ENCODE measurements around the gene AKAP6. TPM values are rescaled to one million over a fixed set of nuclear protein-coding genes. Genes with fewer than 3 reads are reported as not detected.

AKAP6 gene
- total RNA-seq, 1 experiment from 2014 or later: 1.1 TPM

DNA sequence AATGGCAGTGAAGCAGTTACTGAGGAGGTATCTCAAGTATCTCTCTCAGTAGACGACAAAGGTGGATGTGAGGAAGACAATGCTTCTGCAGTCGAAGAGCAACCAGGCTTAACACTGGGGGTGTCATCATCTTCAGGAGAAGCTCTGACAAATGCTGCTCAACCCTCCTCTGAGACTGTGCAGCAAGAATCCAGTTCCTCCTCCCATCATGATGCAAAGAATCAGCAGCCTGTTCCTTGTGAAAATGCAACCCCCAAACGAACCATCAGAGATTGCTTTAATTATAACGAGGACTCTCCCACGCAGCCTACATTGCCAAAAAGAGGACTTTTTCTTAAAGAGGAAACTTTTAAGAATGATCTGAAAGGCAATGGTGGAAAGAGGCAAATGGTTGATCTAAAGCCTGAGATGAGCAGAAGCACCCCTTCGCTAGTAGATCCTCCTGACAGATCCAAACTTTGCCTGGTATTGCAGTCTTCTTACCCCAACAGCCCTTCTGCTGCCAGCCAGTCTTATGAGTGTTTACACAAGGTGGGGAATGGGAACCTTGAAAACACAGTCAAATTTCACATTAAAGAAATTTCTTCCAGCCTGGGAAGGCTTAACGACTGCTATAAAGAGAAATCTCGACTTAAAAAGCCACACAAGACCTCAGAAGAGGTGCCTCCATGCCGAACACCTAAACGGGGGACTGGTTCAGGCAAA is 216.6 kb downstream of the AKAP6 start:
- Histone ChIP-seq H3K27me3 (ENCODE audit: insufficient read depth, low read length) (no peaks in the 10 kb centered on the region), H3K4ac (ENCODE audit: low read depth, low read length) (no peak overlapping the region), H4K5ac (ENCODE audit: insufficient read length, low read depth, low read length) (no peak overlapping the region), H2BK12ac (ENCODE audit: insufficient read length, low read depth, low read length) (no peak overlapping the region), H3K27ac (ENCODE audit: insufficient read length, low read depth, low read length) (no peak overlapping the region), H3K79me2 (ENCODE audit: insufficient read depth, low read length) (no peaks in the 10 kb centered on the region), H3T11ph (ENCODE audit: low read length) (no peak overlapping the region), H2AFZ (ENCODE audit: low read length) (no peak overlapping the region), H3K56ac (ENCODE audit: insufficient read length, low read depth, low read length) (no peak overlapping the region), H3K79me1 (ENCODE audit: insufficient read depth, low read depth, low read length, poor library complexity, severe bottlenecking) (no peaks in the 10 kb centered on the region), H2AK5ac (ENCODE audit: insufficient read length, low read length) (no peak overlapping the region), H3K23me2 (ENCODE audit: insufficient read length, low read depth, low read length, poor library complexity, severe bottlenecking) (no peaks in the 10 kb centered on the region), H3K4me2 (ENCODE audit: insufficient read depth, insufficient read length, low read length) (no peak overlapping the region), H4K8ac (replicated peaks; ENCODE audit: insufficient read length, low read depth, low read length) (no peak overlapping the region), H3K14ac (ENCODE audit: insufficient read depth, low read length) (no peak overlapping the region), H4K20me1 (ENCODE audit: control insufficient read depth, insufficient read depth, insufficient read length) (no peaks in the 10 kb centered on the region), H4K91ac (ENCODE audit: insufficient read length, low read depth, low read length) (no peak overlapping the region), H2BK5ac (ENCODE audit: insufficient read length, low read length) (no peak overlapping the region), H3K18ac (ENCODE audit: insufficient read length, low read depth, low read length) (no peak overlapping the region), H2BK120ac (ENCODE audit: low read depth, low read length, poor library complexity, severe bottlenecking) (no peak overlapping the region), H2BK20ac (ENCODE audit: low read depth, low read length, poor library complexity, severe bottlenecking) (no peak overlapping the region), H3K9me3 (ENCODE audit: control insufficient read depth, low read depth, low read length) (no peaks in the 10 kb centered on the region), H3K23ac (ENCODE audit: insufficient read length, low read depth, low read length) (no peak overlapping the region), H2BK15ac (ENCODE audit: low read depth, low read length) (no peak overlapping the region), H3K4me1 (ENCODE audit: insufficient read depth, low read length) (no peaks in the 10 kb centered on the region), H3K9ac (ENCODE audit: extremely low read depth, insufficient read length, low read length) (no peak overlapping the region)
- Mint-ChIP-seq H3K4me1 (peaks cover 2 to 4% of the 10 kb centered on the region in 2 experiments; a peak in 2 of 4 replicates), H3K27ac (no peak overlapping the region), H3K9me3 (no peaks in the 10 kb centered on the region), H3K4me3 (no peak overlapping the region), H3K27me3 (ENCODE audit: low read depth) (no peaks in the 10 kb centered on the region), H3K36me3 (ENCODE audit: insufficient read depth in 1 of 3, low read depth in 3 of 3) (no peaks in the 10 kb centered on the region)
- DNase-seq: no peak
- TF ChIP-seq, protein P1, sequence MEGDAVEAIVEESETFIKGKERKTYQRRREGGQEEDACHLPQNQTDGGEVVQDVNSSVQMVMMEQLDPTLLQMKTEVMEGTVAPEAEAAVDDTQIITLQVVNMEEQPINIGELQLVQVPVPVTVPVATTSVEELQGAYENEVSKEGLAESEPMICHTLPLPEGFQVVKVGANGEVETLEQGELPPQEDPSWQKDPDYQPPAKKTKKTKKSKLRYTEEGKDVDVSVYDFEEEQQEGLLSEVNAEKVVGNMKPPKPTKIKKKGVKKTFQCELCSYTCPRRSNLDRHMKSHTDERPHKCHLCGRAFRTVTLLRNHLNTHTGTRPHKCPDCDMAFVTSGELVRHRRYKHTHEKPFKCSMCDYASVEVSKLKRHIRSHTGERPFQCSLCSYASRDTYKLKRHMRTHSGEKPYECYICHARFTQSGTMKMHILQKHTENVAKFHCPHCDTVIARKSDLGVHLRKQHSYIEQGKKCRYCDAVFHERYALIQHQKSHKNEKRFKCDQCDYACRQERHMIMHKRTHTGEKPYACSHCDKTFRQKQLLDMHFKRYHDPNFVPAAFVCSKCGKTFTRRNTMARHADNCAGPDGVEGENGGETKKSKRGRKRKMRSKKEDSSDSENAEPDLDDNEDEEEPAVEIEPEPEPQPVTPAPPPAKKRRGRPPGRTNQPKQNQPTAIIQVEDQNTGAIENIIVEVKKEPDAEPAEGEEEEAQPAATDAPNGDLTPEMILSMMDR (conservative IDR thresholded peaks at IDR 0.05): no peak
- WGBS (ENCODE audit: extremely low coverage, insufficient read length, low lambda C conversion rate): no CpG with 5 or more reads among the region's 10 CpGs

All from H9 (cell line).